H9 (cell line): ENCODE measurements around the gene ITIH4. TPM values are rescaled to one million over a fixed set of nuclear protein-coding genes. Genes with fewer than 3 reads are reported as not detected.

Experiments
- DNase-seq: peaks from one replicate; pipeline ENCODE4 v3.0.0-alpha.2; 2017
- H2AFZ ChIP-seq: one replicate; pipeline ENCODE4 v1.6.1; 2013; ENCODE audit warnings: mild to moderate bottlenecking, low read length, control low read depth, moderate library complexity
- H2AK5ac ChIP-seq: 2 replicates; pipeline ENCODE4 v1.6.1; 2013; ENCODE audit warnings: low read length, control low read depth, mixed read lengths; ENCODE audit not compliant: insufficient read length
- H2BK120ac ChIP-seq: one replicate; pipeline ENCODE4 v1.6.1; 2013; ENCODE audit warnings: low read depth, mild to moderate bottlenecking, low read length, control low read depth, inconsistent platforms; ENCODE audit not compliant: poor library complexity, severe bottlenecking
- H2BK12ac ChIP-seq: 2 replicates; pipeline ENCODE4 v1.6.1; 2013; ENCODE audit warnings: low read length, control low read depth, mixed read lengths, low read depth; ENCODE audit not compliant: insufficient read length
- H2BK15ac ChIP-seq: 2 replicates; pipeline ENCODE4 v1.6.1; 2013; ENCODE audit warnings: low read depth, low read length, control low read depth
- H2BK20ac ChIP-seq: one replicate; pipeline ENCODE4 v1.6.1; 2013; ENCODE audit warnings: low read depth, mild to moderate bottlenecking, low read length, control low read depth, inconsistent platforms; ENCODE audit not compliant: poor library complexity, severe bottlenecking
- H2BK5ac ChIP-seq: 2 replicates; pipeline ENCODE4 v1.6.1; 2013; ENCODE audit warnings: low read length, control low read depth, mixed read lengths; ENCODE audit not compliant: insufficient read length
- H3K14ac ChIP-seq: 2 replicates; pipeline ENCODE4 v1.6.1; 2013; ENCODE audit warnings: low read length, control low read depth; ENCODE audit not compliant: insufficient read depth
- H3K18ac ChIP-seq: 2 replicates; pipeline ENCODE4 v1.6.1; 2013; ENCODE audit warnings: low read depth, mild to moderate bottlenecking, mixed read lengths, low read length, control low read depth; ENCODE audit not compliant: insufficient read length
- H3K23ac ChIP-seq: 2 replicates; pipeline ENCODE4 v1.6.1; 2013; ENCODE audit warnings: low read length, control low read depth, mixed read lengths, low read depth; ENCODE audit not compliant: insufficient read length
- H3K23me2 ChIP-seq: 2 replicates; pipeline ENCODE4 v1.6.1; 2013; ENCODE audit warnings: low read depth, mild to moderate bottlenecking, mixed read lengths, low read length, control low read depth; ENCODE audit not compliant: insufficient read length, poor library complexity, severe bottlenecking
- H3K27ac ChIP-seq: 2 replicates; pipeline ENCODE4 v1.5.1; 2013; ENCODE audit warnings: low read length, control low read depth, mixed read lengths, low read depth; ENCODE audit not compliant: insufficient read length
- H3K27me3 ChIP-seq: 2 replicates; pipeline ENCODE4 v1.6.1; 2013; ENCODE audit warnings: low read length, control low read depth, inconsistent platforms; ENCODE audit not compliant: insufficient read depth
- H3K4ac ChIP-seq: 2 replicates; pipeline ENCODE4 v1.6.1; 2013; ENCODE audit warnings: low read depth, mild to moderate bottlenecking, control low read depth, inconsistent platforms, low read length, moderate library complexity
- H3K4me1 ChIP-seq: 2 replicates; pipeline ENCODE4 v1.6.1; 2013; ENCODE audit warnings: low read length, control low read depth, inconsistent platforms; ENCODE audit not compliant: insufficient read depth
- H3K4me2 ChIP-seq: 2 replicates; pipeline ENCODE4 v1.6.1; 2013; ENCODE audit warnings: low read length, control low read depth, mixed read lengths; ENCODE audit not compliant: insufficient read length, insufficient read depth
- H3K56ac ChIP-seq: 2 replicates; pipeline ENCODE4 v1.6.1; 2013; ENCODE audit warnings: low read depth, mild to moderate bottlenecking, mixed read lengths, low read length, control low read depth; ENCODE audit not compliant: insufficient read length
- H3K79me1 ChIP-seq: 2 replicates; pipeline ENCODE4 v1.6.1; 2013; ENCODE audit warnings: low read depth, mild to moderate bottlenecking, moderate library complexity, low read length, control low read depth, inconsistent platforms; ENCODE audit not compliant: insufficient read depth, poor library complexity, severe bottlenecking
- H3K79me2 ChIP-seq: 2 replicates; pipeline ENCODE4 v1.6.1; 2013; ENCODE audit warnings: low read length, control low read depth, inconsistent platforms; ENCODE audit not compliant: insufficient read depth
- H3K9ac ChIP-seq: 2 replicates; pipeline ENCODE4 v1.6.1; 2013; ENCODE audit warnings: low read length, control low read depth, mixed read lengths; ENCODE audit not compliant: insufficient read length; ENCODE audit errors: extremely low read depth
- H3K9me3 ChIP-seq: one replicate; pipeline ENCODE4 v1.6.1; 2013; ENCODE audit warnings: low read depth, low read length, inconsistent platforms; ENCODE audit not compliant: control insufficient read depth
- H3T11ph ChIP-seq: one replicate; pipeline ENCODE4 v1.6.1; 2013; ENCODE audit warnings: mild to moderate bottlenecking, low read length, control low read depth, inconsistent platforms
- H4K20me1 ChIP-seq: one replicate; pipeline ENCODE4 v1.6.1; 2013; ENCODE audit not compliant: control insufficient read depth, insufficient read length, insufficient read depth
- H4K5ac ChIP-seq: 2 replicates; pipeline ENCODE4 v1.6.1; 2013; ENCODE audit warnings: low read depth, mild to moderate bottlenecking, mixed read lengths, low read length, control low read depth; ENCODE audit not compliant: insufficient read length
- H4K8ac ChIP-seq: replicated peaks from 2 replicates; pipeline ENCODE4 v1.6.1; 2013; ENCODE audit warnings: low read length, control low read depth, mixed read lengths, low read depth; ENCODE audit not compliant: insufficient read length
- H4K91ac ChIP-seq: 2 replicates; pipeline ENCODE4 v1.6.1; 2013; ENCODE audit warnings: low read depth, mild to moderate bottlenecking, moderate library complexity, mixed read lengths, low read length, control low read depth; ENCODE audit not compliant: insufficient read length
- H3K27ac Mint-ChIP-seq, 3 experiments: 2 replicates in 2 of 3; 3 replicates in 1 of 3; pipeline ENCODE4 v1.8.0; 2020 to 2021; ENCODE audit warnings: mixed read lengths in 3 of 3, mild to moderate bottlenecking in 1 of 3, moderate library complexity in 1 of 3
- H3K27me3 Mint-ChIP-seq: 2 replicates; pipeline ENCODE4 v1.8.0; 2021; ENCODE audit warnings: low read depth, mild to moderate bottlenecking, moderate library complexity, mixed read lengths
- H3K36me3 Mint-ChIP-seq, 3 experiments: 2 replicates in 2 of 3; 3 replicates in 1 of 3; pipeline ENCODE4 v1.8.0; 2020 to 2021; ENCODE audit warnings: low read depth in 3 of 3, mixed read lengths in 3 of 3; ENCODE audit not compliant: insufficient read depth in 1 of 3
- H3K4me1 Mint-ChIP-seq, 2 experiments: 2 replicates each; pipeline ENCODE4 v1.8.0; 2020; ENCODE audit warnings: mixed read lengths in 2 of 2
- H3K4me3 Mint-ChIP-seq, 2 experiments: 2 replicates in 1 of 2; 3 replicates in 1 of 2; pipeline ENCODE4 v1.8.0; 2020 to 2021; ENCODE audit warnings: mild to moderate bottlenecking in 2 of 2, mixed read lengths in 2 of 2, moderate library complexity in 1 of 2
- H3K9me3 Mint-ChIP-seq, 2 experiments: 2 replicates in 1 of 2; 3 replicates in 1 of 2; pipeline ENCODE4 v1.8.0; 2020; ENCODE audit warnings: mild to moderate bottlenecking in 2 of 2, mixed read lengths in 2 of 2, moderate library complexity in 1 of 2
- CTCF ChIP-seq: fragments of 200-600 bp; sonication (generic); conservative IDR thresholded peaks from 3 replicates; pipeline ENCODE4 v1.8.0; 2021; ENCODE audit warnings: antibody characterized with exemption, mild to moderate bottlenecking
- WGBS: extraction: QIAGEN DNeasy Blood & Tissue Kit; methylation state at CpG from one replicate; pipeline ENCODE4 v1.1.7; 2013; ENCODE audit warnings: missing lambda C conversion rate, low lambda C conversion rate, mixed read lengths; ENCODE audit not compliant: insufficient read length; ENCODE audit errors: extremely low coverage; 5-methylcytosine and 5-hydroxymethylcytosine counted together
- total RNA-seq: library from RNA; stranded (reverse); gene quantifications from 2 replicates; pipeline ENCODE4 v1.2.1, GENCODE V29; 2021

The ITIH4 gene
- total RNA-seq, 1 experiment from 2014 or later, result 3.0 TPM

DNA sequence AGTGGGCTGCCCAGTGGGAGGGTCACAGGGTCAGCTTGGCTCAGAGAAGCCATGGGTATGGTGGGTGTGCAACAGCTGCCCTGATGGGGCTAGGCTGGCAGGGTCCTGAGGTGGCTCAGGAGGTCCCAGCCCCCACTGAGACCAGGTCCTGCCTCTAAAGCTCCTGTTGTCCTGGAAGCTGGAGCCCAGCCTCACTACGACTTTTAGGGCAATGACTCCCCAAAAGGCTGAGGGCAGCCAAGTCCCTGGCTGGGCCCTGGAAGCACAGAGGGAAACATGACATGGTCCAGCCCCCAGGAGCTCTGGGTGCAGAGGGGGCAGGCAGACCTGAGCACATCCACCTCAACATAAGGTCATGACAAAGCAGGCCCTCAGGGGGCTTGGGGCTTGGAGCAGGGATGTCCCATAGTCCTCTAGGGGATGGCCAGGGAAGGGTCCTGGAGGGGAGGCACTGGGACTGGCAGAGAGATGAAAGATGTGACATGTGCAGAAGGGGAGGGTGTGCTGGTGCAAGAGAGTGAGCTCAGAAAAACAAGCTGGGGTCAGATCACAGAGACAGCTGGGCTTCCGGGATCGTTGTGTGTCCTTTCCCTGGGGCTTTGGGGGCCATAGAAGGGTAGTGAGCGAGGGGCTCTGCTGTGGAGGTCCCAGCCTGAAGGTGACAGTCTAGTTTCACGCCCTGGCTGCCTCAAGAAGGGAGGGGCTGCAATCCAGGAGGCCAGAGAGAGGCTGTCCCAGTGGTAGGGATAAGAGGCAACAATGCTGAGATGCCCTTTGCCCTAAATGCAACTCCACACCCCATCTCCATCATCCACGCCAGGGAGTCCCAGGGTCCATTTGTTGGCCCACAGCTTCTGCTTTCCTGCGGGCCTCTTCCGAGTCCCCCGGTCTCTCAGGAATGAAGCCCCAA lies 36.5 kb downstream of the ITIH4 start:
- Histone ChIP-seq H2BK5ac (no peak overlapping the region), H2BK20ac (no peak overlapping the region), H4K5ac (no peak overlapping the region), H3K23ac (no peak overlapping the region), H3T11ph (no peak overlapping the region), H3K79me1 (no peaks in the 10 kb centered on the region), H4K91ac (no peak overlapping the region), H3K9me3 (no peaks in the 10 kb centered on the region), H3K27ac (no peak overlapping the region), H3K4ac (no peak overlapping the region), H3K14ac (no peak overlapping the region), H3K23me2 (no peaks in the 10 kb centered on the region), H3K9ac (no peak overlapping the region), H4K20me1 (no peaks in the 10 kb centered on the region), H2AK5ac (no peak overlapping the region), H3K56ac (no peak overlapping the region), H3K4me2 (no peak overlapping the region), H2AFZ (no peak overlapping the region), H3K27me3 (no peaks in the 10 kb centered on the region), H2BK15ac (no peak overlapping the region), H4K8ac (no peak overlapping the region), H3K18ac (no peak overlapping the region), H3K4me1 (no peaks in the 10 kb centered on the region), H2BK120ac (no peak overlapping the region), H3K79me2 (no peaks in the 10 kb centered on the region), H2BK12ac (no peak overlapping the region)
- Mint-ChIP-seq H3K36me3 (no peaks in the 10 kb centered on the region; a peak in 1 of 7 replicates), H3K27ac (no peak overlapping the region), H3K9me3 (no peaks in the 10 kb centered on the region; a peak in 1 of 5 replicates), H3K27me3 (peaks cover 3% of the 10 kb centered on the region), H3K4me3 (no peak overlapping the region), H3K4me1 (peaks cover 2% of the 10 kb centered on the region in 2 experiments; a peak in 2 of 4 replicates)
- DNase-seq, result no peak
- no CpG with 5 or more reads among the region's 9 CpGs for WGBS
- TF ChIP-seq CTCF, result no peak
